Activated naive CD4-positive, alpha-beta T cell (primary cell): ENCODE measurements around the gene NDUFA6.

Experiments
- DNase-seq, 4 experiments: peaks; one replicate each; lab custom pipeline; 2025; lab: John Stamatoyannopoulos, UW

The NDUFA6 gene

DNA sequence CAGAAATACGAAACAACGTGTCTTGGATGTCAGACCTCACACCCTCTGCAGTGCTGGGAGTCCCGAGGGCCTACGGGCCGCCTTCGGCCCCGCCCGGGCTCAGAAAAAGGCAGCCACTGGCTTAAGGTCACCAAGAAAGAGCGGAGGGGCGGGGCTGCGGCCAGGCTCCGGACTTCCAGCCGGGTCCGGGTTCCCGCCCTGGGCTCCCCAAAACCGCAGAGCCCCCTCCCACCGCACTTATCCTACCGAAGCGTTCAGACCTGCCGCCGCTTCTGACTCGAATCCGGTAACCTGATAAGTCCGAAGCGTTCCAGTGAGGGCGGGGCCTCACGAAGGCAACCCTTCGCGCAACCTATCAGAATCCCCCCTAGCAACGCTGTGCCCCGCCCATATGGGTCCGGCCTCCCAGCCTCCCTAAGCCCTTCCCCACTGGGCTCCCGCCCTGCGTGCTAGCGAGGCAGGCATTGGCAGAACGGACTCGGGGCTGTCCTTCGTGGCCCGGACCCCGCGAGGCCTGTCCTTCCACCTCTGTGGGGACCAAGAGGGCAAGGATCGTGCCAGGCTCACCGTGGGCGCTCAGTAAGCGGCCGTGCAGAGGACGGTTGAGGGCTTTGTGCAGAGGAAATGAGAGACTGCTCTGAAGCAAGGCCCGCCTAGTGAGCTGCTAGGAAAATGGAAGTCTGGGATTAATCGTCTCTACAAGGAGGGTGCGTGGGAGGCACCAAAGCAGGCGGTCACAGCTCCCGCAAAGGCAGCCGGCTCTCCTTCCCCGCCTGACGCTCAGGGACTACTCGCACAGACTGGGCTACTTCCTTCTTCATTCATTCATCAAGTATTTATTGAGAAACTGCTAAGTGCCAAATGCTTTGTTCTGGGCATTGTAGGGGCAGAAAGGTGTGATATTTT is 19.8 kb downstream of the NDUFA6 start, which contains the start of gene NAGA:
NAGA (minus strand) TSS at position 296 of the 906 bp plus-strand sequence. CDS start 515 bp downstream, outside the sequence.
- peak; percentile 63 to 81 (median 74) for DNase-seq

DNA sequence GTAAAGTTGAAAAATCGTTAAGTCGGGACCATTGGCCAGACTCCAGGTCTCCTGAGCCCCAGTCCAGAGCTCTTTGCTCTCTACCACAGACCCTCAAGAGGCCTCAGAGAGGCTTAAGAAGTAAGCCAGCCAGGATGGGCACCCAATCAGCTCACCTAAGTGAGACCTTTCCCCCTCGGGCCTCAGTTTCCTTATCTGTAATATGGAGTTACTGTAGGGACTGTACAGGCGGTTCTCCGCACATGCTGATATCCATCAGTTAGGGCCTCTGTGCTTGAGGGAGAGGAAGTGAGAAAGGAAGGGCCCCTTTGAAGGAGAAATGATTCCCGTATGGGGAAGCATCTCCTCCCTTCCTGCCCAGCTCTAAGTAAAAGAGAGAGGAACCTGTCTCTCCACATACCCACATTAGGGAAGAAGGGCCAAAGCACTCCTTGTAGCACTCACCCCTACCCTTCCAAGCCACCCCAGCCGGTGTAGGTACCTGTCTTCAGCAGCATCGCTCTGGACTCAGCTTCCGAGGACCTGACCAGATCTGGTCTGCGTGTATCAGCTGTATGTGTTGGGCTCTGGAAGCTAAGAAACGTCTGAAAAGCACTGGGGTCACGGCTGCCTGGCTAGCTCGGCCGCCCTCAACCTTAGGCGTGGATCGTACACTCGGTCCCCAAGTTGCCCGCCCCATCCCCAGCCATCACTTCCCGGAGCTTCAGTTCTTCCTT is 20.6 kb downstream of the NDUFA6 start:
- DNase-seq: no peak

DNA sequence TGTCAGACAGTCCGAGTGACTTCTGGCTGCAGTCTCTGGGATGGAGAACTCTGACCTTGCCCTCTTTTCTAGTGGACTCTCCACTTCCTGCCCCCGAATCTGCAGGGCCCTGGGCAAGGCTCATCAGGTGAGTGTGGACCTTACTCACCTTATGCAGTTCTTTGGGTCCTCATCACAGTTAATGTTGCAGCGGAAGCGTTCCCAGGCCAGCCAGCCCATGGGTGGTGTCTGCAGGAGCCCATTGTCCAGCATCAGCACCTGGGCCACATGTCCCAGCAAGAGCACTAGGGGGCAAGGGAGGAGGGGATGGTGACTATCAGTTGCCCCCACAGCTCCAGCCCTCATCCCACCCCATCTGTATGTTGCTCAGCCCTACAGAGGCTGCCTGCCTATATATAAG is 22.3 kb downstream of the NDUFA6 start:
- DNase-seq: no peak

DNA sequence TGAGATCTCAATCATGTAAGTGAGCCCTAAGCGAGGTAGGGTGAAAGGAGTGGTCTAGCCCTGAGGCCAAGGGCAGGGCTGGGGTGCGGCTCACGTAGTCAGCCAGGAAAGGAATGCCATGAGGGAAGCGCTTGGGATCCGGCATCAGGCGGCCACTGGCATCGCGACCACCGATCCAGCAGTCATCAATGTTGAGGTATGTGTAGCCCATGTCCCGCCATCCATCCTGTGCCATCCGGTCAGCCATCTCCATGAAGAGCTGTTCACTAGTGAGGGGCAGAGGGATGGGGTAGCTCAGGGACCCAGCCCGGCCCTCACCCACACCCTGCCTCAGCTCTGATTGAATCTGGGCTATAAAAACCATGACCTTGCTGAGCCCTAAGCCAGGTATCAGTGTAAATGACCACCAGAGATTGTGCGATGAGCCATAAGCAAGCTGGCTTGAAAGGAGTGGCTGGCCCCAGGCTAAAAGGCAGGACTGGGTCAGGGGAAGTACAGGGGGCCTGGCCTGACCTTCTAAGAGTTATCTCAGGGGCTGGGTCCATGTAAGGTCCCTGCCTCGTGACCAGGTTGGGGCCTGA is 22.8 kb downstream of the NDUFA6 start:
- no peak for DNase-seq

DNA sequence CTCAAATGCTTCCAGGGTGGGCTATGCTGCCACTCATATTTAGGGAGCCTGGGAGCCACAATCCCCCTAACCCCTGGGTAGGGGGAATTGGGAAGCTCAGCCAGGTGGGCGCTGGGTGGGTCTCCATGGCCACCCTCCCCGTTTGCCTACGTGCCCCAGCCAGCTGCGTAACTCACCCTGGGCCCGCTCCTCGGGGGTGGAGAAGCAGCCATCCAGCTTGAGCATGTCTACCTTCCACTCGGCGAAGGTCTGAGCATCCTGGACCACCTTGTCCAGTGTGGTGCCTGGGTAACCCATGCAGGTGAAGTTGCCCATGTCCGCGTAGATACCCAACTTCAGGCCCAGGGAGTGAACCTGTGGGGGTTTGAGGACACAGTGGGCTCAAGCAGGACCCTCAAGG is 23.6 kb downstream of the NDUFA6 start:
- DNase-seq: no peak

DNA sequence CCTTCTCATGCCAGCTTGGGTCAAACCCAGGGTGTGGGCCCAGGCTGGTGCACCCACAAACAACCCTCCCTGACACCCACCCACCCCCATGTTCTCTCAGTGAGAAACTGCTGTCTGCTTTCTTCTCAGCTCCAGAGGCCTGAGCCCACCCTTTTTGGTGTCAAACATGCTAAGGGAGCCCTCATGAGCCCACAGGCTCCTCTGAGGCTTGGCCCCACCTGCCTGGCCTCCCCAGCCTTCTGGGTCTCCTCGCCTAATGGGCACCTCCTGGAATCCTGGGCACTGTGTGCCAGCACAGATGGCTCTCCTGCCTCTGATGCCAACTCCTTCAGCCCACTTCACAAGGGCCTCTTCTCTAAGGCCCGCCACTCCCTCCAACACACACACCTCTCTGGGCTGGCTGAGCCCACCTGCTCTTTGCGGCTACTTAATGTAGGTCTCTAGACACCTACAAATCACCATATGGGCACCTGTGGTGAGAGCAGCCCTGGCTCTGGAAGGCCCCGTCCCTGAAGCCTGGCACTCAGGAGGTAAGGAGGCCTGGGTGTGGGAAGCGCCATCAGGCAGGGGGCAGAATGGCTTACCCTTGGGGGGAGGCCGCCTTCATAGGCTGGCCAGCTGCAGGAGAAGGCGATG is 24.3 kb downstream of the NDUFA6 start:
- no peak for DNase-seq

DNA sequence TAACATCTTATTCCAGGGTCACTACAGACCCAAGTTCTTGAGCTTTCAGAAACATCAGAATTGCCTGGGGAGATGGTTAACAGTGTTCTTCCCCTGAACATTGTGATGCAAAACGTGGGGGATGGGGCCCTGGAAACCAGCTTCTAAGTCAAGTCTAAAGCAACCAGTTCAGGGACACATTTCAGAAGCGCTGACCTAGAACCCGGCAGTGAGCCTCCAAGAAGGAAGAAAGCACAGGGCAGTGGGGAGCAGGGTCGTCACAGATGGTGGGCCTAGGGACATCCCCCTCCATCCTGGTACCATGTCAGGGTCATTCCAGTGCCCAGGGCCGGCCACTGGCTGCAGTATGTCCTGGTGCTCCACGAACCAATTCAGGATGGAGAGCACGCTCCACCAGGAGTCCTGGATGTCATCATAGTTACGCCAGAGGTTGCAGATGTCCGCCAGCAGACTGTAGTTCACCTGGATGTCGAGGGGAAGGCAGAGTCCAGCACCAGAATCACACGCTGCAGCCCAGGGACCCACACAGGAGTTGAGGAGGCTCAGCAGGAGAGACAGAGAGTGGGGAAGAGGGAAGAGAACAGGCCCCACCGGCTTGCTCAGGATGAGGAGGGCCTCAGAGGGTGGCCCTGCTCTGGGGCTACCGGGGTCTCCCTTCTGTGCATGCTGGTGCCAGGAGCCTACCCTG is 25.0 kb downstream of the NDUFA6 start:
- DNase-seq: no peak

DNA sequence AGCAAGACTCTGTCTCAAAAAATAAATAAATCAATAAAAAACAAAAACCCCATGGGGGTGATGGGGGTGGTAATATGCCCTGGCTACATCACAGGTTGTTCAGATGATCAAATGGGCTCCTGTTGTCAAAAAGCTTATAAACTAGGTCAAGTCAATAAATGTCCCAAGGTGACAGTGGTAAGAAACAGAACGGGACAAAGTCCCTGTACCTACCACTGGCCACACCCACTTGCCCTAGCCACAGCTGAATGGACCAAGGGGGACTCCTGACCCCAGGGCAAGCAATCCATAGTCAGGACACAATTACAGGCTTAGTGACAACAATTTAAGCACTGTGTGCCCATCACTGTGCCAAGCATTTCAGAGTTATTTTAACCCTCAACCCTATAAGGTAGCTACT is 25.9 kb downstream of the NDUFA6 start:
- DNase-seq: no peak

DNA sequence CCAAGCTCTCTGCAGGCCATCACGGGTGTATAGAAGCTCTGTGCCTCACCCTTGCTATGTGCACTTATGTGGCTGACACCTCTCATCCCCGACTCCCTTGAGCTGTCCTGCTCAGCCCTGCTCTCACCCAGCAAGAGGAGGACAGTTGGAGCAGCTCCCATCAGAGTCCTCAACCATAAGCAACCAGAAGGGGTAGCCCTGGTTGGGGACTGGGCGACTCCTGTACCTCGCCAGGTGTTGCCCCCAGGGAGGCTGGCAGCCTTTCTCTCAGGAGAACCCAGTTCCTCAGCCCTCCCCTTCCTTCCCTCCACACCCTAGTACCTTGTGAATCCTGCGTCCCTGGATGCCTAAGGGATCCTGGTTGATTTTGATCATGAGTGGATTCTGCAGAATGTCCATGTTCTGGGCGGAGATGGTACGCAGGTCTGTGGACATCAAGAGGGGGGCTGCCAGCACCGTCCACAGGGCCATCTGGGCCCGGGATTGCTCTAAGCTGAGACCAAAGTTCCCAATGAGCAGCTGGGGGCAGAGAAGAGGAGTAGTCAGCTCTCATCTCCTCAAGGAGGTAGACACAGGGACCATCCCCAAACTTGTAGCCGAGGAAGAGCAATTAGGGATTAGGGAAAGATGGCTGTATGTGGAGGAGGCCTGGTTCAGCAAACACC is 27.9 kb downstream of the NDUFA6 start:
- no peak for DNase-seq

DNA sequence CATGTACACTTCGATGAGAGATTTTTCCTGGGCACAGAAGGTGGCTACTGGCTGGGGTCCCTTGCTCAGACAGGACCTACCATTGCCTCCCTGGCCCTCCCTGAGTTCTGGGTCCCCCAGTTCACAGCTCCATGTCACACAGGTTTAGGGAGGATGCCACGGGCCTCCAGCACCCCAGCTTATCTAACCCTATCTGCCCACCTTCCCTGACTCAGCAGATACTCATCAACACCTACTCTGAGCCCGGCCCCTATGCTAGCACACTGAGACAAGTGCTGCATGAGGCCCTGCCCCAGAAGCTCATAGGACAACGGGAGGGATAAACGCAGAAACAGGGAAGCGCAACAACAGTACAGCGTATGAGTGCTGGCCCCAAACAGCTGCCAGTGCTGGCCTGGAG is 29.5 kb downstream of the NDUFA6 start:
- DNase-seq: no peak

DNA sequence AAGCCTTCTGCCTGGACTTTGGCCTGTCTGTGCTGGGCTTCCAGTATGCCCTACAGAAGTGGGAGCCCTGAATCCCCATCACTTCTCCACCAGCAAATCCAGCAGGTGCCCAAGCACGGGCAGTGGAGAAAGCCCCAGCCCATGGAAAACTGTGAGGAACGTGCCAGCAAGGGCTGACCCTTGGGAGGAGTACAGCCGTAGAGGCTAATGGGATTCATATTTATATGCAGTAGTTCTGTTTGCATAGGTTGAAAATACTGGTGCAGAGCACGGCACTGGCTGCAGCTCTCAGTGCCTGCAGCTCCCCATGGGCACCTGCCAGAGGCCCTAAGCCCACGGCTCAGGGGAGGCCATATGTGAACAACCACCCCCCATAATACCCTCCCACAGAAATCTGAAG is 30.1 kb downstream of the NDUFA6 start:
- DNase-seq: no peak

DNA sequence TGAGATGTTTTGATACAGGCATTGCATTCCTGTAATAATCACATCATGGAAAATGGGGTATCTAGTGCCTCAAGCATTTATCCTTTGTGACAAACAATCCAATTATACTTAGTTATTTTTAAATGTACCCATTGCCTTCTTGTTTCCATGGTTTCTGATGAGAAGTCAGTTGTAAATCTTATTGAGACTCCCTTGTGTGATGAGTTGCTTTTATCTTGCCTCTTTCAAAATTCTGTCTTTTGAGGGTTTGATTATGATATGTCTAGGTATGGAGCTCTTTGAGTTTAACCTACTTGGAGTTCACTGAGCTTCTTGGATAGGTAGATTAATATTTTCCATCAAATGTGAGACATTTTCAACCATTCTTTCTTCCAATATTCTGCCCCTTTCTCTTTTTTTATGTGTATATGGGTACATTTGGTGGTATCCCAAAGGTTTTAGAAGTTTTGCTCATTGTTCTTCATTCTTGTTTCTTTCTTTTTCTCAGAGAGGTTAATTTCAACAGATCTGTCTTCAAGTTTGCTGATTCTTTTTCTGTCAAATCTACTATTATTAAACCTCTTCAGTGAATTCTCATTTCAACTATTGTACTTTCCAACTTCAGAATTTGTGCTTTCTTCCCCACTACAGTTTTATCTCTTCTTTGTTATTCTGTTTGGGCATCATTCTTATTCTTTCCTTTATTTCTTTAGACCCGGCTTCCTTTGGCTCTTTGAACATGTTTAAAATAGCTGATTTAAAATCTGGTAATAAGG is 33.6 kb downstream of the NDUFA6 start:
- no peak for DNase-seq

DNA sequence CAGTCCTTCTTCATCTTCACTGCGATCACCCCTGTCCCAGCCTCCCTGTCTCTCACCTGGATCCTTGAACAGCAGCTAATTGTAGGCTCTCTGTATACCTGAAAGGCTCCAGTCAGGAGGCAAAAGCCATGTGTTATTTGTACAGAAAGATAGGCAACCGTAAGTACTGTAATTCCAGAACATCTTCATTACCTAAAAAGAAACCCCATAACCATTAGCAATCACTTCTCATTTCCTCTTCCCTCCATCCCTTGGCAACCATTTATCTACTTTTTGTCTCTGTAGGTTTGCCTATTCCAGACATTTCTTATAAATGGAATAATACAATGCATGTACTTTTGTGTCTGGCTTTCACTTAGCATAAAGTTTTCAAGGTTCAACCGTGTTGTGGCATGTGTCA is 37.8 kb downstream of the NDUFA6 start:
- DNase-seq: no peak

DNA sequence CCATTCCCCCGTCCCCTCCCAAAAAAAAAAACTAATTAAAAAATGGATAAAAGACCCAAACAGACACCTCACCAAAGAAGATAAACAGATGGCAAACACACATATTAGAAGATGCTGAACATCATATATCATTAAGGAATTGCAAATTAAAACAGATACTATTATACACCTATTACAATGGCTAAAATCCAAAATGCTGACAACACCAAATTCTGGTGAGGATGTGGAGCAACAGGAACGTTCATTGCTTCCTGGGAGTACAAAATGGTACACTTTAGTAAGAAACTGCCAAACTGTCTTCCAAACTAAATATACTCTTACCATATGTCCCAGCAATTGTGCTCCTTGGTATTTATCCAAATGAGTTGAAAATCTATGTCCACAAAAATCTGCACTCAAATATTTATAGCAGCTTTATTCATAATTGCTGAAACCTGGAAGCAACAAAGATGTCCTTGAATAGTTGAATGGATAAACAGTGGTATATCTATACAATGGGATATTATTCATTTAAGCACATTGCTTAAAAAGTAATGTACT is 39.9 kb downstream of the NDUFA6 start:
- DNase-seq: no peak

DNA sequence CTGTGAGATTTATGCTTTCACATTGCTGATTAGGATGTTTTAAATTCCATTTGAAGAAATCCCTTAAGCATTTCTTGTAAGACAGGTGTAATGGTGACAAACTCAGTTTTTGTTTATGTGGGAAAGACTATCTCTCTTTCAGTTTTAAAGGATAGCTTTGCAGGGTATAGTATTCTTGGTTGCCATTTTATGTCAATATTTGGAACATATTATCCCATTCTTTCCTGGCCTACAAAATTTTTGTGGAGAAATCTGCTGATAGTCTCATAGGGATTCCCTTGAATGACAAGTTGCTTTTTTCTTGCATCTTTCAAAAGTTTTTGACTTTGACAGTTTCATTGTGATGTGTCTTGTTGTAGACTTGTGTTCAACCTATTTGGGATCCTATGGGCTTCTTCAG is 48.8 kb downstream of the NDUFA6 start:
- no peak for DNase-seq

DNA sequence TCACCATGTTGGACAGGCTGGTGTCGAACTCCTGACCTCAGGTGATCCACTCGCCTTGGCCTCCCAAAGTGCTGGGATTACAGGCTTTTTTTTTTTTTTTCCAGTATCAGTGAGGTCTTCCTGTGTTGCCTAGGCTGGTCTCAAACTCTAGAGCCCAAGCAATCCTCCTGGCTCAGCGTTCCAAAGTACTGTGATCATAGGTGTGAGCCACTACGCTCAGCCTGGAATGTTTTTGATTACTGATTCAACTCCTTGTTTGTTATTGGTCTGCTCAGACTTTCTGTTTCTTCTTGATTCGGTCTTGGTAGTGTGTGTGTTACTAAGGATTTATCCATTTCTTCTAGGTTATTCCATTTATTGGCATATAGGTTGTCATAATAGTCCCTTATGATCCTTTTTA is 51.3 kb downstream of the NDUFA6 start:
- no peak for DNase-seq
